SU-DHL-6 (cell line): Measurements from ENCODE around the gene GSE1.

ENCODE experiments used
- EZH2phosphoT487 ChIP-seq: fragments of 200-600 bp; sonication (generic), shearing (Covaris generic); conservative IDR thresholded peaks from 2 replicates; pipeline ENCODE4 v1.6.1; 2018; ENCODE audit warnings: mild to moderate bottlenecking, antibody characterized with exemption, low read length, moderate library complexity, mixed read lengths
- TF ChIP-seq, protein P1 (sequence below): fragments of 200-600 bp; sonication (generic); IDR thresholded peaks from one replicate; pipeline ENCODE4 v1.5.1; 2017; ENCODE audit warnings: antibody characterized with exemption, mild to moderate bottlenecking, low read length, moderate library complexity; ENCODE audit not compliant: insufficient read depth, poor library complexity, severe bottlenecking

DNA sequence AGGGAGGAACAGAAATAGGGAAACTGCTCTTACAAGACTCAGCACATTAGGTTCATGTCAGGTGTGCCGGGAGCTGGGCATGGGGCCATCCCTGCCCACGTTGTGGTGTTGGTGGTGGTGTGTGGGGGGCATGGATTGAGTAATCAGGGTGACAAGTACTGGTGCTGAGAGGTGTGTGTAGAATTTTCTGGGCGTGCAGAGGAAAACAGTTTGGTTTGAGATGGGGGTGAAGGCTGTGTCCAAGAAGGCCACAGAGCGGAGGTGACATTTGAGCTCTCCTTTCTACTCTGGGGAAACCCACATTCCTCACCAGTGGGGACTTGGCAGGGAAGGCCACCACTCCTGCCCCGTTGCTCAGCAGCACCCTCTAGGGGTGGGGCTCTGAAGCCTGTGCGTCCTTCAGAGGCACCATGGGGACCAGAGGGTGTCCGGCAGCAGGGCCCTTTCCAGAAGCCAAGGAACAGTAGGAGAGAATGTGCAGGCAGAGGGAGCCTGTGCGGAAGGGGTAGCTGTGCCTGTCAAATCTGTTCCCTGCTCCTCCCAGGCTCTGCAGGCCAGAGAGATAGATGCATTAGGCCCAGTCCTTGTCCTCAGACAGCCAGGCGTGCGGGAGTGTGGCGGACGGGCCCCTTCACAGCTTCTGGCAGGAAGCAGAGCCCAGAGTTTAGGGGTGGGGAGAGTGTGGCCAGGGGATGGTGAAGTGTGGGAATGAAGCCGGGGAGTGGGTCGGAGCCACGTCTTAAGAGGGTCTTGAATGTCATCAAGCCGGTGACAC lies 48.7 kb upstream of the GSE1 start:
- TF ChIP-seq, protein P1, sequence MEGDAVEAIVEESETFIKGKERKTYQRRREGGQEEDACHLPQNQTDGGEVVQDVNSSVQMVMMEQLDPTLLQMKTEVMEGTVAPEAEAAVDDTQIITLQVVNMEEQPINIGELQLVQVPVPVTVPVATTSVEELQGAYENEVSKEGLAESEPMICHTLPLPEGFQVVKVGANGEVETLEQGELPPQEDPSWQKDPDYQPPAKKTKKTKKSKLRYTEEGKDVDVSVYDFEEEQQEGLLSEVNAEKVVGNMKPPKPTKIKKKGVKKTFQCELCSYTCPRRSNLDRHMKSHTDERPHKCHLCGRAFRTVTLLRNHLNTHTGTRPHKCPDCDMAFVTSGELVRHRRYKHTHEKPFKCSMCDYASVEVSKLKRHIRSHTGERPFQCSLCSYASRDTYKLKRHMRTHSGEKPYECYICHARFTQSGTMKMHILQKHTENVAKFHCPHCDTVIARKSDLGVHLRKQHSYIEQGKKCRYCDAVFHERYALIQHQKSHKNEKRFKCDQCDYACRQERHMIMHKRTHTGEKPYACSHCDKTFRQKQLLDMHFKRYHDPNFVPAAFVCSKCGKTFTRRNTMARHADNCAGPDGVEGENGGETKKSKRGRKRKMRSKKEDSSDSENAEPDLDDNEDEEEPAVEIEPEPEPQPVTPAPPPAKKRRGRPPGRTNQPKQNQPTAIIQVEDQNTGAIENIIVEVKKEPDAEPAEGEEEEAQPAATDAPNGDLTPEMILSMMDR = no peak
- TF ChIP-seq EZH2phosphoT487 = no peak
